GM21576 (cell line): ENCODE measurements around the gene CDYL.

Experiments used
- ATAC-seq: cut with Tn5 transposase; IDR thresholded peaks from one replicate; pipeline ENCODE4 v1.9.1; 2021; ENCODE audit warnings: mild to moderate bottlenecking, moderate library complexity; ENCODE audit not compliant: unreplicated experiment

Gene CDYL

DNA sequence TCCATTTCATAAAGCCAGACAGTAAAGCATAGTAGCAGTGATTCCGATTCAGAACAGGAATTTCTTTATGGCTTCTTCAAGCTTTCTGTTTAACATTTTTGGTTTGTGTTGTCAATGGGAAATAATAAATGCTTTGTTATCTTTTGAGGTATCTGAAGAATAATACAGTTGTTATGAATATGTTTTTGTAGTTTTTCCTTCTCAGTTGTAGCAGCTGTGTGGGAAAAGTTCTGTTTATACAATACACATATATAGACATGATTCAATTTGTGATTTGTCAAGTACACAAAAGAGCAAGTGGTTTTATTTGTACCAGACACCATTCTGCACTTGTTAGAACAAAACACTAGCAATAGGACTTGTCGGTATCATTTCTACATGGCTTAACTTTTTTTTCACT, 96.6 kb downstream of the CDYL start:
- ATAC-seq: no peak

DNA sequence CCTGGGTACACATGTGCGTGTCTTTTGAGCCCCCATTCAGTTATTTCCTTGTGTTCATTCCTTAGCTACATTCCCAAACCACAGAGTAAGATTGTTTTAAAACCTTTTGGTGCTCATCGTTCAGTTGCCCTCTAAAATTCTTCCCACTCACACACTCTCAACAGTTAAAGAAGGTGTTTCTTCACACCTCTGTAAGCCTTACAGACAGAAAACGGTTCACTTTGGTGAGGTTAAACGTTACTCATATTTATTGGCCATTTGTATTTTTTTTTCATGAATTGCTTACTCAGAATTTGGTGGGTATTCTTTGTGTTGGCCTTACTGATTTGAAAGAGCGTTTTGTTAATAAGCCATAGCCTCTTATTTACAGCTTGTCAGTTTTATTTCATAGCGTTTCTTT, 97.7 kb downstream of the CDYL start:
- ATAC-seq: no peak

DNA sequence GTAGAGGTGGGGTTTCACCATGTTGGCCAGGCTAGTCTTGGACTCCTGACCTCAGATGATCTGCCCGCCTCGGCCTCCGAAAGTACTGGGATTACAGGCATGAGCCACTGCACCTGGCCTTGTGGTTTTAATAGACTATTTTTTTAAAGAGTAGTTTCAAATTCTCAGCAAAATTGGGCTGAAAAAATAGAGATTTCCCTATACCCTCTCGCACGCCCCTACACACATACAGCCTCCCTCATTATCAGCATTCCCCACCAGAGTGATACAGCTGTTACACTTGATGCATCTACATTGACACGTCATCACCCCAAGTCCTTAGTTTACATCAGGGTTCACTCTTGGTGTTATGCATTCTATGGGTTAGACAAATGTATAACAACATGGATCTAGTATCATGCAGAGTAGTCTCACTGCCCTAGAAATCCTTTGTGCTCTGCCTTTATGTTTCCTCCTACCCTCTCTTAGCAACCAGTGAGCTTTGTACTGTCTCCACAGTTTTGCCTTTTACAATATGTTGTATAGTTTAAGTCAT, 103.6 kb downstream of the CDYL start:
- ATAC-seq: peak; percentile 60

DNA sequence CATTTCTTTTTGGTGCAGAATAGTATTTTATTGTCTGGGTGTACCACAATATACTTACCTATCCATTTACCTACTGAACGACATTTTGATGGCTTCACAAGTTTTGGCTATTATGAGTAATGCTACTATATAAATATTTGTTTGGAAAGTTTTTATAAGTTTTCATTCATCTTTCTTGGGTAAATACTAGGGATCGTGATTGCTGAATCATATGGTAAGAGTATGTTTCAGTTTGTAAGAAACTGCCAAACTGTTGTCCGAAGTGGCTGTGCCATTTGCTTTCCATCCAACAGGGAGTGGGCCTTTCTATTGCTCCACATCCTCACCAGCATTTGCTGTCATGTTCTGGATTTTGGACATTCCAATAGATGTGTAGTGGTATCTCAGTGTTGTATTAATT, 104.2 kb downstream of the CDYL start:
- no peak for ATAC-seq

DNA sequence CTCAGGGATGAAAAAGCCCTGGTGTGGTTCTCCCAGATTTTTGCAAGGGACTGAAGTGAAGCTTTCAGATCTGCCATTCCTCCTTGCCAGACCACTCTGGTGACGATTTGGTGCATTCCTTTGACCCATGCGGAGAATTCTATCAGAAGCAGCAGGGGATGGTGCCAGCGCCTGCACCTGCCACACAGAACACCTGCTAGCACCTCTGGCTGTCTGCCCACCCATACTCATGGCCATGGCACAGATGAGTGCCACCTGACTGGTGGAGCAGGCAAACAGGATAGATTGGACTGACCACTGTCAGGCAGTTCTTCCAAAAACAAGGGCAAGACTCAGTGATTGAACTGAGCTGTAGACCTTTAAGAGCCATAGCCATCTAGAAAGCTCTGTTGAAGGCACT, 107.1 kb downstream of the CDYL start:
- ATAC-seq: no peak

DNA sequence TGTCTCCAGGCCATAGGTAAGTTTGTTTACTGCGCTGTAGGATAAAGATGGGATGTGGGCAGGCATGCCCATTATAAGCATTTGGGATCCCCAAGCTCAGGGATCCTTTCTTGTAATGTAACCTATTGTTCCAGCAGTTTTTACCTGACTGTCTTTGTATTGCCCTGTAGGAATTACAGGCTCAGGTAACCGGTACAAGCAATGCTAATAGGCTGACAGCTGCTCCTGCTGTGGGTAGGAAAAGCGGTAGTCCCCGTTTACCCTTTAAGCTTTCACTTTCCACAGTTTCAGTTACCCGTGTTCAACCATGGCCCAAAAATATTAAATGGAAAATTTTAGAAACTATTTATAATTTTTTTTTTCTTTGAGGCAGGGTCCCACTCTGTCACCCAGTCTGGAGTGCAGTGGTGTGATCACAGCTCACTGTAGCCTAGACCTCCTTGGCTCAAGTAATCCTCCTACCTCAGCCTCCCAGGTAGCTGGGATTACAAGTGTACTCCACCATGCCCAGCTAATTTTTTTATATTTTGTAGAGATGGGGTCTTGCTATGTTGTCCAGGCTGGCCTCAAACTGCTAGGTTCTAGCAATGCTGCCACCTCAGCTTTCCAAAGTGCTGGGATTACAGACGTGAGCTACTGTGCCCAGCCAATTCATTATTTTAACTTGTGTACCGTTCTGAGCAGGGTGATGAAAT, 108.6 kb downstream of the CDYL start:
- ATAC-seq: no peak

DNA sequence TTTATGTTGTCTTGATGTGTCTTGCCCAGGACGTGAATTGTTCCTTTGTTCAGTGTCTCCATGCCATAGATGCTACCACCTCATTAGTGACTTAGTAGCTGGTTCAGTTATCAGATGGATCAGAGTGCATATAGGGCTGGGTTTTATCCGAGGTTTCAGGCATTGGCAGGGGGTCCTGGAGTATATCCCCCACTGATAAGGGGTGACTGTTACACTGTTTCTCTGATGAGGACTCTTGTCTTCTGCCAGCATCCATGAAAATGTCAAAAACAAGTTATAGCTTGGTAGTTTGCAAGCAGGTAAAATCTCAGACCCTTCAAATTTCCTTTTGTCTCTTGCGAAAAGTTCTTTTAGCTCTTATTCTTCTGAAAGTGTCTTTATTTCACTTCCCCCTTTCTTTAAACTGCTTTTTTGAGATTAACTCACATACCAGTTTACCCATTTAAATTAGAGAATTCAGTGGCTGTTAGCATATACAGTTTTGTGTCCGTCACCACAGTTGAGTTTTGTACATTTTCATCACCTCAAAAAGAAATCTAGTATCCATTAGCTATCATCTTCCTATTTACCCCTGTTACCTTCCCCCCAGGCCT, 109.2 kb downstream of the CDYL start:
- ATAC-seq: no peak

DNA sequence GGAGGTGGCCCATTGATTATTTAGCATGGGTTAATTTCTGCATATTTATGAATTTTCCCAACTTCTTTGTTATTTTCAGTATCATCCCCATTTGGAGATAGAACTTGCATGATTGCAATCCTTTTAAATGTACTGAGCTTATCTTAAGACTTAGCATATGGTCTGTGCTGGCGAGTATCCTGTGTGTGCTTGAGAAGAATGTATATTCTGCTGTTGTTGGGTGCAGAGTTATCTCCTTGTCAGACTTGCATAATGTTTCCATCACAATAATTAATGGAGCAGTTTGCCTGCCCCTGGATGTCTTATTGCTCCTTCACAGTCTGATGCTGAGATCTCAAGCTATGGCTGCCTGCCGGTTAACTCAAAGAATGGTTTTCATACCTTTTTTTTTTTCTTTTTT, 112.6 kb downstream of the CDYL start:
- no peak for ATAC-seq

DNA sequence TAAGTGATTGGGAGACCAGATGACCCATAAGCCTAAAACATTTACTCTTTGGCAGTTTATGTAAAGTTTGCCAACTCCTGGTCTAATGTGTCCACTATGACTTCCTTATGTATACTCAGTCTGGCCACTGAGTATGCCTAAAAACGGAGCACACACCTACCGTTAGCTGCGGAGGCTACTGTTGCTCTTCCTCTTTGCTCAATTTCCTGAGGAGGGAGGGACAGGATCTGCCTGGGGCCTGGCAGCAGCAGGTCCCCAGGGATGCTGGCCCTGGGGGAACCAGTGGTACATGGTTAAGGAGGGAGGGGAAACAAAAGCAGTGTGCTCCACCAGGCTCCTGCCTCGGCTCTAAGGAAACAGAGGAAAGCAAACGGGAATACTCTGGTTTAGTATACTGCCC, 113.5 kb downstream of the CDYL start:
- ATAC-seq: no peak

DNA sequence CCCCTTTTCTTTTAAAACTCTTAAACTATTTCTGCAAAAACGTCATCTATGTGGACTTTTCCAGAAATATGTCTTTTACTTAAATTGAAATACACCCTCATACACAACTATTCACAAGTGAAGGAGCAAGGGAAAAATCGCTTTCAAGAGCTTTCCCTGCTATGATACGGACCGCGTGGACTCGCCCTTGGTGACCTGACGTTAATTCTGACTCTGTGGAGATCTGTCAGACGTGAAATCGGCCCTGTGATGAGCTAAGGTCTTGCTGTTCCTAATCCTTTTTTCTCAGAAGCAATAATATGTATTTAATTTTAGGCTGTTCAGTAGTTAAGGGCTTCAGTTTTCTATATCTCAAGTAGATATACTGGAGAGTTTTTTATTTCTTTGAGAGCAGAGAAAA, 114.0 kb downstream of the CDYL start:
- ATAC-seq: no peak

DNA sequence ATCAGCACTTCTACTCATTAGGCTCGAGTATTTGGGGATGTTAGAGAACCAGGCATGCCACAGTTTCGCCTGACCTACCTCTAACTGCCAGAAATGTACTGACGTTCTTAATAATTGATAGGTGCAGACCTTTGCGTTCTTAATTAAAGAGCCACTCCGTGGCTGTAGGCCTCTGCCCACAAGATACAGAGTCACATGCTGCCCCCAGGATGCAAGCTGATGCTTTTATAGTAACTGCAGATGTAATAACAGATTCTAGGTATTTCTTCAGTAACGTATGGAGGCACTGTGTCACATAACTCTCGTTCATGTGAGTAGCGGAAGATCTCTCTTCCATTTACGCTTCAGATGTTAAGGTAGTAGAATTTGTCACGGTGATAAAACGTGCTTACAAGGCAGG, 114.4 kb downstream of the CDYL start:
- no peak for ATAC-seq

DNA sequence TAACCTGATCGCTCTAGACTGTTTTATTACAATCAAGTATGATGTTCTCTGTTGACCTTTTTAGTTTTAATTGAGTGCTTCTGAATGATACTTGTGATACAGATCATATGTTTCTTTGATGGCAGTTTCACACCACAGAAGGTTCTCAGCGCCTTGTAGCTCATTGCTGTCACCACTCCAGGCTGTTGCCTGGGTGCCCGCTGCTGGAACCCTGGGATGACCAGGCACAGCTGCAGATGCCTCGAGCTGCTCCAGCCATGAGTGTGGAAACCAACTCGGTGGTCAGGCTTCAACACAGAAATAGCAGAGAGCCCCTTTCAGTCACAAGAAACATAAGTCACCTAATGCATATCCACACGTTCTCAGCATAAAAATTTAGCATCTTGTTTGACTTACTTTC, 114.9 kb downstream of the CDYL start:
- no peak for ATAC-seq

DNA sequence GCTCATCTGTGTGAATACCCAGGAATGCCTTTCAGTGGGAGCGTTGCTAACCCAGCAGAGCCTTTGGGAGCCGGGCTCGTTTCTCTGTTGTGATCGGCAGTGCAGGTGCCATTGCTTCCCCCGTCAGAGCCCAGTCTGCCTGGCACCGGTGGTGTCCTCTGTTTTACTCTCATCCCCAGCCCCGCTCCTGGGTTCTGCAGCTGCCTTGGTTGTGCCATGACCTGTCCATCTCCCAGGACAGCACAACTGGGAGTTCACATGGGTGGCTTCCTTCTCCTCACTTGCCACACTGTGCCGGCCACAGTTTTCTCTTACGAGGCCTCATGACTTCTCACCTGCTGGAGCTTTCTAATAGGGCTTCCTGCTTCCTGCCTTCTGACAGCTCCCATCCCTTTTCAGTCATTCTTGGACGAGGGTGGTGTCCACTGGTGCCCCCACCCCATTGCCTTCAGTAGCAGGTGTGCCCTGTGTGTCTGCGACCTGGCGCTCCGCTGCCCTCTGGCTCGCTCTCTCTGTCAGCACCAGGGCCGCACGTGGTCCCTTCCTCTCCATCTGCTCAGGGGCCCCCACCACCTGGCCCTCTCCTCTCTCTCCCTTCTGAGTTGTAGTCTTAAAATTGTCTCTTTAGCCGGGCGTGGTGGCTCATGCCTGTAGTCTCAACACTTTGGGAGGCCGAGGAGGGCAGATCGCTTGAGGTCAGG, 116.7 kb downstream of the CDYL start:
- no peak for ATAC-seq

DNA sequence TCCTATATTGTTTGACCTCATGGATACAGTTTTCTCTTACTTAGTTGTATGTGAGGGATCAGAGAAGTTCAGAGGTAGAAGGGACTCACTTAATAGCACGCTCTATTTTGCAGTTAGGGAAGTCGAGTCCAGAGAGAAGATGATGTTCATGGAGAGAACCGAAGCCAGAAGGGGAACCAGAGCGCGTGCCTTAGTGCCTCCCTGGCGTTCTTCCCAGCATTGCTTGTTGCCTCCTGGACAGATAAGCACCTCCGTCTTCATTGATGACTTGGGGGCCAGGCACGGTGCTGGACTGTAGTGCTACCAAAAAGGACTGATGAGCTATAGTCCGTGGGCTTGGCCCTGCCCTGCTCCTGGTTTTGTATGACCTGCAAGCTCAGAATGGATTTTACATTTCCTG, 117.8 kb downstream of the CDYL start:
- ATAC-seq: no peak

DNA sequence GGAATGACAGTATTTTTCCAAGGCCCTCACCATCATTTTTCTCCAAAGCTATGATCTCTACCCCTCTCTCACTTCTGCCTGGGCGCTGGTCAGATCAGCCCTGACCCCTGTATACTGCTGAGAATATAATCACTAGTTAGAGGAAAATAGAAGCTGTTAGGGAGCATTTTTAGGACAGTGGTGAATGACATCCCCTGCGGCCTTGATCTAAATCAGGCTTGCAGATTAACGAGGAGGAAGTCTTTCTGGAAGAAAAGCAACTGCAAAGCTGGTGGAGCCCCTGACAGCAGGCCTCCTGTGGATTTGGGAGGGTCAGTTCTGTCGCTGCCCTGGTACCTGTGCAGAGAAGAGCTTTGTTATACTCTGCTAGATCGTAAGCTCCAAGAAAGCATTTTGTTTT, 119.8 kb downstream of the CDYL start:
- no peak for ATAC-seq

DNA sequence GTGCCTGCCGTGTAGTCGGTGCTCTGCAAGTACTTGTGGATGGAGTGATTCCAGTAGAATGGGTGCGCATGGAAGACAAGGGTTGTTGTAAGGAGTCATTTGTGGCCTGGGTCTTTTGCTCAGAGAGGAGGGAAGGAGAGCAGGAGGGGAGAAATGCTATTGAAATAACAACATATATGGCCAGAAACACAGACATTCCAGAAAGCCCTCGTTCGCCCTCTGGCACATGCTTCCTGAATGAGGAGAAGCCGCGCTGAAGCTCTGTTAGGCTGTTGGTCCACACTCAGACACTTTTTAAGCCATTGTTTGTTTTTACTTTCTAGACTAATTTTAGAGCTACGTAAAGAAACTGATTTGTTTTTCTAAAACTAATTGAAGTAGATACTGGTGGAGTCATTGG, 120.2 kb downstream of the CDYL start:
- no peak for ATAC-seq

DNA sequence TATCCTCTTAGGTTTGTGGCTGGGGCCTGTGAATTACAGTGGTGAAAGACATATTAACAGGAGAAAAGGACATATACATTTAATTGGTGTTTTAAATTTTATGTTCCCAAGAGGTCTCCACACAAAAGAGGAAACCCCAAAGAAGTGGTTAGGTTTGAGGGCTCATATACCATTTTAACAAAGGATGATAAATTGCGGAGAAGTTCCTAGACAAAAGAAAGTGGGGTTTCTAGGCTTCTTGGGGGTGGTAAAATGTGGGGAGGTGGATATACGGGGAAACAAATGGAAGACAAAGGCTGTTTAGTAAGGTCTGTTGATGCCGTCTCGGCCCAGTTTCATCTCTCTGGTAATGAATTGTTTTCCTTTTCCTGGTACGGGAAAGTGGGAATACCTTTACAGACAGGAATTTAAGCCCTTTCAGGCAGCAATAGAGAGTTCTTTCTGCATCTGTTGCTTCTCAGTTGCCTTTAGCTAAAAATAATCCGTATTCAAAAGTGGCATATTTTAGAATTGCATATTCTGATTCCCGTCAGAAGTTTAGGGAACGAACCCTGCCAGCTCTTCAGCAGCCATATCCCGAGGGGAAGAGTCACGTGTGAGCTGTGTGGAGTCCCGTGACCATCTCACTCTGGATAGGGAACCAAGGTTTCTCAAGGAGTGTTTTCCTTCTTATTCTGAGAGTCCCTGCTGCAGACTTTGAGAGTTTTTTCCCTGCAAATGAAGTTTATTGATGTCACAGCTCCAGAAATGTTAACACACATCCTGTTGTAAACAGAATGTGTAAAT, 123.2 kb downstream of the CDYL start:
- ATAC-seq: no peak

DNA sequence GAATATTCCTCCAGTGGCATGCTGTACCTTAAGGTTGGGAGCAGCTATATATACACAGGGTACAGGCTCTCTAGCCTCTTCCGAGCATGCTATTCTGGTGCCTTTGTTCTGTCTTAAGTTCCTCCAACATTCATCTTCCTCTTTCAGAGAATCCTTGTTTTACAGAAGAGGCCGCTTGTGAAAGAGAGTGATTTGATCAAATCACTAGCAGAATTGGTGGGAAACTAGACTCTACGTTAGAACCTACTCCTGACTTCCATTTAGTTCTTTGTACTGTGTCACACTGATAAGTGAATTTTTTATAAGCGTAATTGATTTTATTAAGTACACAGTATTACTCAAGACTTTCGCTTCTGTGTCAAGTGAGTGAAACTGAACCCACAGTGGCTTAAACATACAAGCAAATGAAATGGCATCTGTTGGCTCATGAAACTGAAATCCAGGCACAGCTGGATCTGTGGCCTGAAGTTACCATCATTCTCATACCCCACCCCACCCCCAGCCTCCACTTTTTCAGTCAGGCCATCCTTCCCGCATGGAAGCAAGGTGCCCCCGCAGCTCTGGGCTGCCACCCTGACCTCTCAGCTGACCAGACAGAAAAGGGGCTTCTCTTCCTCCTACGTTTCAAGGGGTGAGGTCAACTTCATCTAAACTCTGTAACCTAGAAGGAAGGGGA, 125.3 kb downstream of the CDYL start:
- ATAC-seq: peak; percentile 66

DNA sequence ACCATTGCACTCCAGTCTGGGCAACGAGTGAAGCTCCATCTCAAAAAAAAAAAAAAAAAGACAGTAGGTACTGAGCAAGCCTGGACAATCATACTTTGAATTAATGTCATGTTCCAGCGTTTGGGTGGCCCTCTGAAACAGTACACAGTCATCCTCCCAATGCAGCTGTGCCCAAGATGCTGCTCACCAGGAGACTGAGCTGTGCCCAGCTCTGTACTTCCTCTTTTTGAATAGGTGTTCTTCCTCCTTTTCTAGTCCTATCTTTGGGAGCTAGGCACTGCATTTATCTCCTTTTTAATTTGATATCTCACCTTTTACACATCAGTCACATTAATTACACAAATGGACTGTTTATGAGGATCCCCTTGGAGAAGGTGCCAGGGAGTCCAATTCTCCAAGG, 126.2 kb downstream of the CDYL start:
- ATAC-seq: no peak

DNA sequence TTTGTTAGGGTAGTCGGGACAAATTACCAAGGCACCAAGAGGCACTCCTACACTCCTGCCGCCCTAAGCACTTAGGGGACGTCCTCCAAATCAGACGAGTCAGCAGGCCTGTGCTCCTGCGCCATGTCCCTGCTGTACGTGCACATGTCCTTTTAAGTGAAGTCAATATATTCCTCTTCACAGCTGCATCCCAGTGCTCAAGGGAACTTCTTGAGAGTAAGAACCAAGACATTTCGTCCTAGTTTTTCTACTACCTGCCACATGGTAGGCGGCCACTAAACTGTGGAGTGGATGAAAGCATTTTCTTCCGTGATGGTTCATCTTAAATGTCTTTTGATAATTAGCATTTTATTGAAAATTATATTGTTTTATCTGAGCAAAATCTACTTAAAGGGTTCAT, 126.9 kb downstream of the CDYL start:
- no peak for ATAC-seq
